Measurements from ENCODE around the gene RBP3. TPM values are rescaled to one million over a fixed set of nuclear protein-coding genes. Genes with fewer than 3 reads are reported as not detected.

RBP3 gene
- total and polyA plus RNA-seq, 2 donors (not counting 3 experiments of a cell fraction or from before 2014, with no cell fraction given) = not detected

- H3K36me3 ChIP-seq (ENCODE audit: control insufficient read depth in 2 of 2, extremely low read depth in 1 of 2, insufficient read depth in 2 of 2, low read length in 2 of 2) = no peaks in the 10 kb centered on the region
- dilution Hi-C loops (cut with MboI; ENCODE audit: extremely low pct_ligation_motif_present, low sequenced_read_pairs) (no loop called here), intact Hi-C loops (cut with micrococcal nuclease) (no loop called here)
- no peak overlapping the region for H2AFZ ChIP-seq (ENCODE audit: low read depth, low read length)
- DNase-seq (ENCODE audit: low read depth, low spot score) (no peak), FAIRE-seq (no peak)
- no peaks in the 10 kb centered on the region for H3K79me2 ChIP-seq (ENCODE audit: control insufficient read depth, insufficient read depth, low read length)
- TF ChIP-seq POLR2A (IDR thresholded peaks at IDR 0.05; ENCODE audit: low read depth, low read length) = no peak
- TF ChIP-seq MYC (IDR thresholded peaks at IDR 0.05; ENCODE audit: low read depth, low read length) = no peak
- TF ChIP-seq JUN (IDR thresholded peaks at IDR 0.05; ENCODE audit: borderline replicate concordance, insufficient read depth, insufficient read length, low read depth) = no peak
- TF ChIP-seq MAX (IDR thresholded peaks at IDR 0.05; ENCODE audit: insufficient read depth, insufficient read length) = no peak
- TF ChIP-seq EZH2 (IDR thresholded peaks at IDR 0.05; ENCODE audit: borderline replicate concordance, low read depth, low read length, severe bottlenecking) = no peak
- no peak for TF ChIP-seq GATA2 (IDR thresholded peaks at IDR 0.05; ENCODE audit: insufficient read depth, insufficient read length, low read depth, low read length)
- no peak for TF ChIP-seq FOS (IDR thresholded peaks at IDR 0.05; ENCODE audit: borderline replicate concordance, insufficient read depth, low read length)
- no peak for TF ChIP-seq CTCF (IDR thresholded peaks at IDR 0.05; ENCODE audit: extremely low read depth in 1 of 2, insufficient read depth in 1 of 2, low read depth in 1 of 2, low read length in 2 of 2)
- no peak for TF ChIP-seq POLR2AphosphoS5 (IDR thresholded peaks at IDR 0.05; ENCODE audit: insufficient read depth, low read depth, low read length)
- CTCF ChIA-PET = interaction anchor here (0.8 kb wide), 1 partner anchor 260 kb away, joined by 5 read pairs; no protein-coding TSS in a partner anchor
- H3K9me3 ChIP-seq (replicated peaks; ENCODE audit: control insufficient read depth, insufficient read depth, low read length) = no peaks in the 10 kb centered on the region
- H3K27ac ChIP-seq (ENCODE audit: insufficient read depth, low read depth, low read length) = no peak overlapping the region
- H3K4me1 ChIP-seq (ENCODE audit: control insufficient read depth, extremely low read depth, insufficient read depth, low read length) = no peaks in the 10 kb centered on the region
- H3K4me2 ChIP-seq (ENCODE audit: insufficient read depth, low read length) = no peak overlapping the region
- POLR2A ChIA-PET = no interaction called here
- no peak overlapping the region for H3K9ac ChIP-seq (replicated peaks; ENCODE audit: extremely low read depth, insufficient read depth, low read length)
- H3K4me3 ChIP-seq (replicated peaks in 1 of 3; ENCODE audit: insufficient read depth in 1 of 3, low read depth in 1 of 3, low read length in 3 of 3) = no peak overlapping the region
- BruUV-seq (replicated peaks) = no TSS peak
- H3K27me3 ChIP-seq (ENCODE audit: control insufficient read depth in 2 of 2, insufficient read depth in 2 of 2, low read length in 2 of 2) = peaks cover 0 to 2% of the 10 kb centered on the region in 2 experiments
- H4K20me1 ChIP-seq (replicated peaks; ENCODE audit: control insufficient read depth, extremely low read depth, insufficient read depth, low read length) = no peaks in the 10 kb centered on the region
- no peaks in the 10 kb centered on the region for H3K9me1 ChIP-seq (replicated peaks; ENCODE audit: control insufficient read depth, extremely low read depth, insufficient read depth, low read length)
Measured at GRCh38 chr10:47307381-47307780, 40.8 kb upstream of the RBP3 start.

Measured in endothelial cell of umbilical vein (primary cell).